Fibroblast of lung (primary cell): ENCODE measurements around the gene ADAD2.

Experiments
- CTCF ChIP-seq, 2 donors: IDR thresholded peaks in 1 of 2; conservative IDR thresholded peaks in 1 of 2; 1 replicate in 1 of 2; 2 replicates in 1 of 2; pipeline ENCODE4 v1.5.1; 2011 to 2012; ENCODE audit warnings: low read length in 2 of 2, control low read depth in 1 of 2, inconsistent platforms in 1 of 2, low read depth in 1 of 2, mild to moderate bottlenecking in 1 of 2
- EZH2 ChIP-seq: IDR thresholded peaks from 2 replicates; pipeline ENCODE4 v1.5.1; 2012; ENCODE audit warnings: low read length, control low read depth, mild to moderate bottlenecking; ENCODE audit errors: missing control alignments

- TF ChIP-seq CTCF (conservative IDR thresholded peaks at IDR 0.05 in 1 of 2, IDR thresholded peaks at IDR 0.05 in 1 of 2; ENCODE audit: low read depth in 1 of 2, low read length in 2 of 2): no peak
- TF ChIP-seq EZH2: no peak
Measured at GRCh38 chr16:84176192-84177053, 14.5 kb upstream of the ADAD2 start.
